Neural cell (in vitro differentiated cells): ENCODE measurements around the gene MB21D2.

ENCODE experiments used
- POLR2AphosphoS5 ChIP-seq: IDR thresholded peaks from 2 replicates; pipeline ENCODE4 v1.6.1; 2012
- TF ChIP-seq, protein P1 (sequence below): fragments of 450-650 bp; IDR thresholded peaks from 2 replicates; pipeline ENCODE4 v1.5.1; 2014; ENCODE audit warnings: antibody characterized with exemption, mild to moderate bottlenecking, moderate library complexity; ENCODE audit not compliant: poor library complexity, severe bottlenecking

DNA sequence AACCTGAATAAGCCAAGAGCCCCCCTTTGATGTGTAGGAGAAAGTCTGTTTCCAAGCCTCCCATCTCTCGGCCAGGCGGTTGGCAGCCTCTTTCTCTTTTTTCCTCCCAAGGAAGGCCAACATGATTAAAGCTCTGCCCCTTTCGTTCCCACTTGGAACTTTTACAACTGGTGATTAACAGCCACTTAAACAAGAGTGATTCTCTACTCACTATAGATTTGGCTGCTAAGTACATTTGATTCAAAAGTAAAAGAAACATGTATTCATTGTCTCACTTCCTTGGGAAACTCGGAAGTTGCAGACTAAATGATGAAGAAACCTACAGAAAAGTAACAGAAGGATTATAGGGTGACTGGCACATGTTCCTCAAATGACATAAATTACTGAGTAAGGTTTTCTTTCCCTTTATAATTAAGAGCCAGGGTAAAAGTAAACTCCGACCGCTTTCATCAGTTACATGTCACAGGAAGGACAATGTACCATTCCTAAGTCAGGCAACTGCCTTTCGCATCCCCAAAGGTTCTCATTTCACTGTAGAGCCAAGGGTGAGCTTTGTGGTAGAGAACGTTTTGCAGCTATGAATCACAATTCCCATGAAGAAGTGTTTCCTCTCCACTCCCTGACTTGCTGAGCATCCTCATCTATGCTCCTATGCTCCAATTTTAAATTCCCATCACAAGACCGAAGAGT lies 72.7 kb downstream of the MB21D2 start:
- TF ChIP-seq, protein P1, sequence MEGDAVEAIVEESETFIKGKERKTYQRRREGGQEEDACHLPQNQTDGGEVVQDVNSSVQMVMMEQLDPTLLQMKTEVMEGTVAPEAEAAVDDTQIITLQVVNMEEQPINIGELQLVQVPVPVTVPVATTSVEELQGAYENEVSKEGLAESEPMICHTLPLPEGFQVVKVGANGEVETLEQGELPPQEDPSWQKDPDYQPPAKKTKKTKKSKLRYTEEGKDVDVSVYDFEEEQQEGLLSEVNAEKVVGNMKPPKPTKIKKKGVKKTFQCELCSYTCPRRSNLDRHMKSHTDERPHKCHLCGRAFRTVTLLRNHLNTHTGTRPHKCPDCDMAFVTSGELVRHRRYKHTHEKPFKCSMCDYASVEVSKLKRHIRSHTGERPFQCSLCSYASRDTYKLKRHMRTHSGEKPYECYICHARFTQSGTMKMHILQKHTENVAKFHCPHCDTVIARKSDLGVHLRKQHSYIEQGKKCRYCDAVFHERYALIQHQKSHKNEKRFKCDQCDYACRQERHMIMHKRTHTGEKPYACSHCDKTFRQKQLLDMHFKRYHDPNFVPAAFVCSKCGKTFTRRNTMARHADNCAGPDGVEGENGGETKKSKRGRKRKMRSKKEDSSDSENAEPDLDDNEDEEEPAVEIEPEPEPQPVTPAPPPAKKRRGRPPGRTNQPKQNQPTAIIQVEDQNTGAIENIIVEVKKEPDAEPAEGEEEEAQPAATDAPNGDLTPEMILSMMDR: no peak
- no peak for TF ChIP-seq POLR2AphosphoS5
